Type B pancreatic cell (in vitro differentiated cells): Measurements from ENCODE around the gene UNC13A. TPM values are rescaled to one million over a fixed set of nuclear protein-coding genes. Genes with fewer than 3 reads are reported as not detected.

ENCODE experiments used
- DNase-seq: peaks from one replicate; pipeline ENCODE4 v3.0.0; 2021; ENCODE audit warnings: mixed read lengths; ENCODE audit not compliant: unreplicated experiment; ENCODE audit errors: extremely low spot score
- H3K27ac Mint-ChIP-seq: 2 replicates; pipeline ENCODE4 v1.8.0; 2021; ENCODE audit warnings: mild to moderate bottlenecking, mixed read lengths
- H3K27me3 Mint-ChIP-seq: 2 replicates; pipeline ENCODE4 v1.8.0; 2021; ENCODE audit warnings: mixed read lengths
- H3K36me3 Mint-ChIP-seq: 2 replicates; pipeline ENCODE4 v1.8.0; 2021; ENCODE audit warnings: mixed read lengths
- H3K4me1 Mint-ChIP-seq: one replicate; pipeline ENCODE4 v1.8.0; 2021; ENCODE audit warnings: mixed read lengths; ENCODE audit not compliant: unreplicated experiment
- H3K4me3 Mint-ChIP-seq: 2 replicates; pipeline ENCODE4 v1.8.0; 2021; ENCODE audit warnings: mild to moderate bottlenecking, mixed read lengths
- H3K9me3 Mint-ChIP-seq: 2 replicates; pipeline ENCODE4 v1.8.0; 2021; ENCODE audit warnings: mixed read lengths
- CTCF ChIP-seq: fragments of 200-600 bp; sonication (generic); conservative IDR thresholded peaks from 2 replicates; pipeline ENCODE4 v1.5.0; 2021; ENCODE audit warnings: antibody characterized with exemption, mild to moderate bottlenecking
- total RNA-seq: library from RNA; stranded (reverse); gene quantifications from 2 replicates; pipeline ENCODE4 v1.2.1, GENCODE V29; 2021; ENCODE audit warnings: low replicate concordance

The UNC13A gene
- total RNA-seq, 1 donor from 2014 or later = 4.3 TPM

DNA sequence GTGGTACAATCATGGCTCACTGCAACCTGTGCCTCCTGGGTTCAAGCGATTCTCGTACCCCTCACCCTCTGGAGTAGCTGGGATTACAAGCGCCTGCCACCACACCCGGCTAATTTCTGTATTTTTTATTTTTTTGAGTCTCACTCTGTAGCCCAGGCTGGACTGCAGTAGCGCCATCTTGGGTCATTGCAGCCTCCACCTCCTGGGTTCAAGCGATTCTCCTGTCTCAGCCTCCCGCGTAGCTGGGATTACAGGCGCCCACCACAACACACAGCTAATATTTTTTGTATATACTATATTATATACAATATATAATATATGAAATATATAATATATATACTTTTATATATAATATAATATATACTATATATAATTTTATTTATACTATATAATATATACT is 80.2 kb downstream of the UNC13A start:
- H3K4me3 Mint-ChIP-seq = peak overlapping the region; percentile 13
- H3K27ac Mint-ChIP-seq = no peak overlapping the region
- H3K27me3 Mint-ChIP-seq = peaks cover 18% of the 10 kb centered on the region
- TF ChIP-seq CTCF = no peak
- H3K9me3 Mint-ChIP-seq = no peaks in the 10 kb centered on the region
- no peaks in the 10 kb centered on the region for H3K36me3 Mint-ChIP-seq
- no peak for DNase-seq
- H3K4me1 Mint-ChIP-seq = no peaks in the 10 kb centered on the region

DNA sequence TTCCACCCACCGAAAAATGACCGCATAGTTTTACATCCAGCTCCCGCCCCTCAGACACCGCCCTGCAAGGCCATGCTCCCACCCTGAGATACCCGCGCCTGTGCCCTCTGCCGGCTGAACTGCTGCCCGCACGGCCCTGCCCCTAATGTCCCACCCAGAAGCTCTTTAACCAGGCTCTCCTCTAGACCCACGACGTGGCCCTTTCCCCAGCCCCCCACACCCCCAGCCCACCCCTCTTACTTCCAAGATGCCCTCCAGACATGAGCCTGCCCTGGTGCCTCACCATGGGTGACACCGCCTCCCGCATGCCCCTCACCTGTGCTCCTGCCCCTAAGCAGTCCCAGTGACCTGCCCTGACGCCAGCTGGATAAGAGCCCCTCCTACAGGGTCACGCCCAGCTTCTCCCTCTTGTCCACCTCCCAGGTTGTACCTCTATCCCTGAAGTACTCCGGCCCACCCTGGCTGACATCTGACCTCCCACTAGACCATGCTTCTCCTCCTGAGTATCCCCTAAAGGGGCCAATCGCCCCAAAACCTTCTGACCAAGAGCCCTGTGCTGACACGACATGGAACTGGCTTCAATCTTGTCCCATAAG is 81.5 kb downstream of the UNC13A start:
- H3K27me3 Mint-ChIP-seq = peaks cover 24% of the 10 kb centered on the region
- DNase-seq = no peak
- peak overlapping the region; percentile 62 for H3K27ac Mint-ChIP-seq
- H3K4me1 Mint-ChIP-seq = no peaks in the 10 kb centered on the region
- no peak for TF ChIP-seq CTCF
- H3K36me3 Mint-ChIP-seq = no peaks in the 10 kb centered on the region
- H3K4me3 Mint-ChIP-seq = peak overlapping the region; percentile 84
- H3K9me3 Mint-ChIP-seq = no peaks in the 10 kb centered on the region

DNA sequence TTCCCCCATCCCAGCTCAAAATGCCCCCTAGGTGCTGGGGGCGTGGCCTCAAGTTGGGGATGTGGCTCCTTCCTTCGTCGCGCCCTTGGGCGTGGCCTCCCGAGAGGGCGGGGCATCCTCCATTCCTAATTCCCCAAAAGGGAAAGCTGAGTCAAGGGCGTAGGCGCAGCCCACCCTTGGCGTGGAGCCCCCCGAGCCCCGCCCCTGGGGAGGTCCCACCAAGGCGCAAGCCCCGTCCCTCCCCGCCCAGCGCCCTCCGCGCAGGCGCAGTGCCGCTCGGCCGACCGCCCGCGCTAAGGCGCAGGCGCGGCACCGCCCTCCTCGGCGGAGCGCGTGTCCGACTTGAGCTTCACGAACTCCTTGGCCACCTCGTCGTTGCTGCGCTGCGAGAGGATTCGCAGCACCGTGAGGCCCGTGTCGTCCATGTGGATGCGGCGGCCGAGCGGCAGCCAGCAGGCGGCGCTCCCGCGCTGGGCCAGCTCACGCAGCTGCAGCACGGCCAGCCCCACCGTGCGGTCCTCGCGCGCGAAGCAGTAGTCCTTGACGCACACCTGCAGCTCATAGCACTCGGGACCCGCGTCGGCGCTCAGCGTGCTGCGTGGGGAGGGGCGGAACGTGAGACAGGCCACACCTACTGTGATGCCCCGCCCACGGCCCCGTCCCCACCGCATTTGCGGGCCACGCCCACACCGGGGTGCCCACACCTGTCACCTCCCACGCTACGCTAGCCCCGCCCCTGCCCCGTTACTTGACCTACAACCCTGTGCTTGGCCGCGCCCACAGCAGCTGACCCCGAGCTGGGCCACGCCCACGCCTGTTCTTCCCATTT is 82.2 kb downstream of the UNC13A start:
- Mint-ChIP-seq H3K4me3 (peak overlapping the region; percentile 84), H3K36me3 (no peaks in the 10 kb centered on the region), H3K27ac (peak overlapping the region; percentile 62), H3K9me3 (no peaks in the 10 kb centered on the region), H3K27me3 (peaks cover 31% of the 10 kb centered on the region), H3K4me1 (no peaks in the 10 kb centered on the region)
- TF ChIP-seq CTCF = peak; percentile 78
- DNase-seq = peak; percentile 89

DNA sequence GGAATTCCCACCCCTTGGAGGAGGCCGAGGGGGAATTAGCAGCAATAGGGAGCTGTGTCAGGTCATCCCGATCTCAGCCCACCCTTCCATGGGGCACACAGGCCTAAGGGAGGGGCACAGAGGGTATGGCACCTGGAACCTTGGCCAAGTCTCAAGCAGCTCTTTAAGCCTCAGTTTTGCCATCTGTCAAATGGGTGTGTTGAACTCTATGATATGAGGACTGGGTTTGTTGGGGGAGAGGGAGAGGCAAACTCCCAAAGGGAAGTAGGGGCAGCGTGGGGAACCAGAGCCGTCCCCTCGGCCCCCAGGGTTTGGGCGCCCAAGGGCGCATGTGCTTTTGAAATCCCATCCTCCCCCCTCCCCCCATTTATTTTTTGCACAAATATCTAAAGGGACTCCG is 83.0 kb downstream of the UNC13A start:
- DNase-seq = no peak
- H3K36me3 Mint-ChIP-seq = no peaks in the 10 kb centered on the region
- no peak overlapping the region for H3K27ac Mint-ChIP-seq
- H3K4me3 Mint-ChIP-seq = no peak overlapping the region
- H3K27me3 Mint-ChIP-seq = peaks cover 32% of the 10 kb centered on the region
- no peak for TF ChIP-seq CTCF
- no peaks in the 10 kb centered on the region for H3K9me3 Mint-ChIP-seq
- no peaks in the 10 kb centered on the region for H3K4me1 Mint-ChIP-seq

GRCh38 chr19:17604372-17605025 is 83.7 kb downstream of the UNC13A start:
- Mint-ChIP-seq H3K4me3 (no peak overlapping the region), H3K36me3 (no peaks in the 10 kb centered on the region), H3K27me3 (peaks cover 32% of the 10 kb centered on the region), H3K27ac (no peak overlapping the region), H3K9me3 (no peaks in the 10 kb centered on the region), H3K4me1 (no peaks in the 10 kb centered on the region)
- DNase-seq = no peak
- TF ChIP-seq CTCF = no peak
